ENCODE measurements around the gene VPS37D.

The VPS37D gene

DNA sequence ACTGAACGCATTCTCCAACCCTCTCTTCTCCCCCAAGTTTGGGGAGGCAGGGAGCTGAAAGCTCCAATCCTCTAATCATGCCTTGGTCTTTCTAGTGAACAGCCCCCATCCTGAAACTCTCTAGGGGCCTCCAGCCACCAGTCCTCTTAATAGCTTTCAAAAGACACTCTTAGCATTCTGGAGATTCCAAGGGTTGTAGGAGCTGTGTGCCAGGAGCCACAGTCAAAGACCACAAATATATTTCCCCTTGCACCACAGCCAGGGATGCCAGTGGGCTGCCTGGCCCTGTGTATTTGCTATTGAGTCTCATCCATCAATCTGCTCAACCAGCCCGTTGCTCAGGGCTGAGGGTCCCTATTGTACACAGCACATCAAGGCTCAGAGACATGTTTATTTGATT is 24.8 kb upstream of the VPS37D start:
- no peak for DNase-seq
- Histone ChIP-seq H3K79me1 (ENCODE audit: low read length) (no peaks in the 10 kb centered on the region), H3K36me3 (ENCODE audit: control insufficient read depth, insufficient read depth, low read length) (no peaks in the 10 kb centered on the region), H3K27ac (ENCODE audit: low read depth, low read length) (no peak overlapping the region), H4K5ac (ENCODE audit: low read length) (no peak overlapping the region), H3K56ac (ENCODE audit: low read length) (no peak overlapping the region), H3K79me2 (ENCODE audit: control insufficient read depth, insufficient read depth, low read length) (no peaks in the 10 kb centered on the region), H3K4me2 (ENCODE audit: low read length) (no peak overlapping the region), H4K8ac (ENCODE audit: low read depth, low read length) (no peak overlapping the region), H3K23ac (ENCODE audit: low read length) (no peak overlapping the region), H3K4me3 (ENCODE audit: low read length) (no peak overlapping the region), H2BK15ac (replicated peaks; ENCODE audit: low read depth) (no peak overlapping the region), H3K4me1 (ENCODE audit: control insufficient read depth, low read depth, low read length) (no peaks in the 10 kb centered on the region), H3K9ac (ENCODE audit: low read length) (no peak overlapping the region), H3K27me3 (ENCODE audit: insufficient read depth, low read length, poor library complexity) (no peaks in the 10 kb centered on the region), H2BK120ac (ENCODE audit: low read depth, low read length) (no peak overlapping the region), H3K4ac (ENCODE audit: low read depth, low read length) (no peak overlapping the region), H2AK5ac (ENCODE audit: low read length) (no peak overlapping the region), H3K18ac (ENCODE audit: low read length) (no peak overlapping the region), H2BK5ac (ENCODE audit: low read length) (no peak overlapping the region)
- WGBS (ENCODE audit: extremely low coverage, insufficient coverage, low lambda C conversion rate), result no CpG with 5 or more reads among the region's 2 CpGs

GRCh38 chr7:73644688-73645286 is 22.8 kb upstream of the VPS37D start:
- Histone ChIP-seq H3K36me3 (ENCODE audit: control insufficient read depth, insufficient read depth, low read length) (no peaks in the 10 kb centered on the region), H3K27ac (ENCODE audit: low read depth, low read length) (no peak overlapping the region), H4K5ac (ENCODE audit: low read length) (no peak overlapping the region), H3K4me2 (ENCODE audit: low read length) (no peak overlapping the region), H3K56ac (ENCODE audit: low read length) (no peak overlapping the region), H3K4me1 (ENCODE audit: control insufficient read depth, low read depth, low read length) (no peaks in the 10 kb centered on the region), H3K79me2 (ENCODE audit: control insufficient read depth, insufficient read depth, low read length) (no peaks in the 10 kb centered on the region), H2BK120ac (ENCODE audit: low read depth, low read length) (no peak overlapping the region), H3K79me1 (ENCODE audit: low read length) (no peaks in the 10 kb centered on the region), H2AK5ac (ENCODE audit: low read length) (no peak overlapping the region), H3K27me3 (ENCODE audit: insufficient read depth, low read length, poor library complexity) (peaks cover 3% of the 10 kb centered on the region), H3K9ac (ENCODE audit: low read length) (no peak overlapping the region), H3K4me3 (ENCODE audit: low read length) (no peak overlapping the region), H3K18ac (ENCODE audit: low read length) (no peak overlapping the region), H2BK5ac (ENCODE audit: low read length) (no peak overlapping the region), H3K23ac (ENCODE audit: low read length) (no peak overlapping the region), H2BK15ac (replicated peaks; ENCODE audit: low read depth) (no peak overlapping the region), H4K8ac (ENCODE audit: low read depth, low read length) (no peak overlapping the region), H3K4ac (ENCODE audit: low read depth, low read length) (no peak overlapping the region)
- DNase-seq, result no peak
- whole genome bisulfite sequencing (ENCODE audit: extremely low coverage, insufficient coverage, low lambda C conversion rate), result no CpG with 5 or more reads among the region's 5 CpGs

DNA sequence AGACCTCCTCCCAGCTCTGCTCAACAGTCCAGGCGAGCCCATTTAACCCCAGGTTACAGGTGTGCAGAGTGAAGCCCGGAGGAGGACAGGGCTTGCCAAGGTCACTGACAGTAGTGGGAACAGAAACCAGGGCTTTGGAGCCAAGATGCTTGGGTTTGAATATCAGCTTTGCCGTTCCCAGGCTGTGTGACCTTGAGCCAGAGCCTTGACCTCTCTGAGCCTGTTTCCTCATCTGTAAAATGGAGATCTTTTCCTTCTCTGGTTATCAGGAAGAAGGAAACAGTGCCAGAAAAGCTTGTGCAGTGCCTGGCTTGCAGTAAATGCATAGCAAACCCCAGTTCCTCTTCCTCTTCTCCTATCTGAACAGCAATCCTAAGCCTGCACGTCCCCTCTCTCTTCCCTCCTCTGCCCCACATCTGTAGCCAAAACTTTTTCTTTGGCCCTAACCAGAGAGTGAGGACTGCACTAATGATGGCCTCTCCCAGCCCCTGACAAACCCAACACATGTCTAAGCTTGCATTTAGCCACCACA is 21.9 kb upstream of the VPS37D start:
- H2BK15ac ChIP-seq (replicated peaks; ENCODE audit: low read depth), result no peak overlapping the region
- no peak overlapping the region for H4K5ac ChIP-seq (ENCODE audit: low read length)
- no peak overlapping the region for H4K8ac ChIP-seq (ENCODE audit: low read depth, low read length)
- no peaks in the 10 kb centered on the region for H3K4me1 ChIP-seq (ENCODE audit: control insufficient read depth, low read depth, low read length)
- H3K36me3 ChIP-seq (ENCODE audit: control insufficient read depth, insufficient read depth, low read length), result no peaks in the 10 kb centered on the region
- no peak overlapping the region for H3K9ac ChIP-seq (ENCODE audit: low read length)
- no peak overlapping the region for H3K18ac ChIP-seq (ENCODE audit: low read length)
- H3K4me3 ChIP-seq (ENCODE audit: low read length), result no peak overlapping the region
- no peak overlapping the region for H3K4me2 ChIP-seq (ENCODE audit: low read length)
- peaks cover 3% of the 10 kb centered on the region for H3K27me3 ChIP-seq (ENCODE audit: insufficient read depth, low read length, poor library complexity)
- no peak overlapping the region for H3K56ac ChIP-seq (ENCODE audit: low read length)
- H3K79me2 ChIP-seq (ENCODE audit: control insufficient read depth, insufficient read depth, low read length), result no peaks in the 10 kb centered on the region
- DNase-seq, result no peak
- WGBS (ENCODE audit: extremely low coverage, insufficient coverage, low lambda C conversion rate), result no CpG with 5 or more reads among the region's 4 CpGs
- H3K4ac ChIP-seq (ENCODE audit: low read depth, low read length), result no peak overlapping the region
- H2BK120ac ChIP-seq (ENCODE audit: low read depth, low read length), result no peak overlapping the region
- no peak overlapping the region for H3K27ac ChIP-seq (ENCODE audit: low read depth, low read length)
- H3K23ac ChIP-seq (ENCODE audit: low read length), result no peak overlapping the region
- no peak overlapping the region for H2AK5ac ChIP-seq (ENCODE audit: low read length)
- H3K79me1 ChIP-seq (ENCODE audit: low read length), result no peaks in the 10 kb centered on the region
- H2BK5ac ChIP-seq (ENCODE audit: low read length), result no peak overlapping the region

GRCh38 chr7:73646785-73647724 is 20.6 kb upstream of the VPS37D start:
- Histone ChIP-seq H3K4ac (ENCODE audit: low read depth, low read length) (no peak overlapping the region), H3K36me3 (ENCODE audit: control insufficient read depth, insufficient read depth, low read length) (no peaks in the 10 kb centered on the region), H3K18ac (ENCODE audit: low read length) (no peak overlapping the region), H3K27ac (ENCODE audit: low read depth, low read length) (no peak overlapping the region), H3K56ac (ENCODE audit: low read length) (peak overlapping the region; percentile 30), H3K23ac (ENCODE audit: low read length) (no peak overlapping the region), H4K8ac (ENCODE audit: low read depth, low read length) (no peak overlapping the region), H3K79me1 (ENCODE audit: low read length) (no peaks in the 10 kb centered on the region), H2AK5ac (ENCODE audit: low read length) (no peak overlapping the region), H3K79me2 (ENCODE audit: control insufficient read depth, insufficient read depth, low read length) (no peaks in the 10 kb centered on the region), H3K9ac (ENCODE audit: low read length) (peak overlapping the region; percentile 32), H3K27me3 (ENCODE audit: insufficient read depth, low read length, poor library complexity) (peaks cover 3% of the 10 kb centered on the region), H2BK120ac (ENCODE audit: low read depth, low read length) (no peak overlapping the region), H2BK15ac (replicated peaks; ENCODE audit: low read depth) (no peak overlapping the region), H3K4me1 (ENCODE audit: control insufficient read depth, low read depth, low read length) (no peaks in the 10 kb centered on the region), H2BK5ac (ENCODE audit: low read length) (no peak overlapping the region), H4K5ac (ENCODE audit: low read length) (no peak overlapping the region), H3K4me2 (ENCODE audit: low read length) (peak overlapping the region; percentile 54), H3K4me3 (ENCODE audit: low read length) (no peak overlapping the region)
- WGBS (ENCODE audit: extremely low coverage, insufficient coverage, low lambda C conversion rate), result no CpG with 5 or more reads among the region's 16 CpGs
- no peak for DNase-seq

GRCh38 chr7:73647725-73648592 is 19.7 kb upstream of the VPS37D start:
- WGBS (ENCODE audit: extremely low coverage, insufficient coverage, low lambda C conversion rate), result no CpG with 5 or more reads among the region's 62 CpGs
- H3K9ac ChIP-seq (ENCODE audit: low read length), result peak overlapping the region; percentile 58
- no peak overlapping the region for H3K27ac ChIP-seq (ENCODE audit: low read depth, low read length)
- H4K5ac ChIP-seq (ENCODE audit: low read length), result no peak overlapping the region
- no peak overlapping the region for H3K4ac ChIP-seq (ENCODE audit: low read depth, low read length)
- no peak overlapping the region for H4K8ac ChIP-seq (ENCODE audit: low read depth, low read length)
- peak overlapping the region; percentile 79 for H3K56ac ChIP-seq (ENCODE audit: low read length)
- H3K36me3 ChIP-seq (ENCODE audit: control insufficient read depth, insufficient read depth, low read length), result no peaks in the 10 kb centered on the region
- DNase-seq, result no peak
- no peak overlapping the region for H2BK5ac ChIP-seq (ENCODE audit: low read length)
- H3K79me2 ChIP-seq (ENCODE audit: control insufficient read depth, insufficient read depth, low read length), result no peaks in the 10 kb centered on the region
- H3K18ac ChIP-seq (ENCODE audit: low read length), result peak overlapping the region; percentile 33
- H2AK5ac ChIP-seq (ENCODE audit: low read length), result no peak overlapping the region
- no peak overlapping the region for H3K23ac ChIP-seq (ENCODE audit: low read length)
- H3K4me2 ChIP-seq (ENCODE audit: low read length), result peak overlapping the region; percentile 62
- H3K4me3 ChIP-seq (ENCODE audit: low read length), result peak overlapping the region; percentile 35
- H3K4me1 ChIP-seq (ENCODE audit: control insufficient read depth, low read depth, low read length), result no peaks in the 10 kb centered on the region
- no peak overlapping the region for H2BK15ac ChIP-seq (replicated peaks; ENCODE audit: low read depth)
- peaks cover 3% of the 10 kb centered on the region for H3K27me3 ChIP-seq (ENCODE audit: insufficient read depth, low read length, poor library complexity)
- no peak overlapping the region for H2BK120ac ChIP-seq (ENCODE audit: low read depth, low read length)
- H3K79me1 ChIP-seq (ENCODE audit: low read length), result no peaks in the 10 kb centered on the region
